Duodenal mucosa (tissue), 2 donors: ENCODE data around the gene C1QTNF3.

Experiments used
- H3K27ac ChIP-seq: one replicate; pipeline ENCODE4 v1.7.0; 2013; ENCODE audit warnings: low read depth, low read length
- H3K27me3 ChIP-seq, 2 donors: one replicate each; pipeline ENCODE4 v1.7.0; 2013; ENCODE audit warnings: low read length in 2 of 2, control low read depth in 1 of 2; ENCODE audit not compliant: insufficient read depth in 2 of 2, control insufficient read depth in 1 of 2
- H3K36me3 ChIP-seq, 2 donors: one replicate each; pipeline ENCODE4 v1.7.0; 2013; ENCODE audit warnings: low read length in 2 of 2, control low read depth in 1 of 2; ENCODE audit not compliant: insufficient read depth in 2 of 2, control insufficient read depth in 1 of 2
- H3K4me1 ChIP-seq, 2 donors: one replicate each; pipeline ENCODE4 v1.7.0; 2013; ENCODE audit warnings: low read length in 2 of 2, control low read depth in 1 of 2; ENCODE audit not compliant: insufficient read depth in 2 of 2, control insufficient read depth in 1 of 2
- H3K4me3 ChIP-seq, 2 donors: one replicate each; pipeline ENCODE4 v1.7.0; 2013; ENCODE audit warnings: low read length in 2 of 2, low read depth in 1 of 2
- H3K9ac ChIP-seq, 2 donors: one replicate each; pipeline ENCODE4 v1.7.0; 2013; ENCODE audit warnings: low read length in 2 of 2, low read depth in 1 of 2
- H3K9me3 ChIP-seq, 2 donors: one replicate each; pipeline ENCODE4 v1.7.0; 2013; ENCODE audit warnings: low read length in 2 of 2, control low read depth in 1 of 2; ENCODE audit not compliant: control insufficient read depth in 1 of 2

C1QTNF3 gene

DNA sequence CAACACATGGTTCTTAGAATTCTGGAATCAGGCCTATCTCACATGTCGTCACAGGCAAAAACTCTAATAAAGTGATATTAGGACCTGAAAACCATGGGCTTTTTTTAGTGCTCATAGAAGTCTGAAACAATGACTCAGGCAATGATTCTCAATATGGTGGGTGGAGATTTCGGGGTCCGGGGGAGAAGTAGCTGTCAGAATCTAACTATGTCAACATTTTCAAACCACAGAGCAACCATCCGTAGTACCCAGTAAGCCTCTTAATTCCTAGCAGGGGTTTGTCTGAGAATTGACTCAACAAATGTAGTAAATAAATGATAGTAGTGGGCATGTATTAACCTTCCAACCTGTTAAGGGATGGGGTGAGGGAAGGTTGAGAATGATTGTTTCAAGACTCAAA, 37.8 kb downstream of the C1QTNF3 start:
- Histone ChIP-seq H3K9me3 (no peaks in the 10 kb centered on the region), H3K27me3 (no peaks in the 10 kb centered on the region), H3K36me3 (peaks cover 6 to 32% of the 10 kb centered on the region in 2 donors), H3K4me3 (no peak overlapping the region), H3K9ac (no peak overlapping the region), H3K4me1 (peaks cover 17 to 19% of the 10 kb centered on the region in 2 donors), H3K27ac (no peak overlapping the region)

DNA sequence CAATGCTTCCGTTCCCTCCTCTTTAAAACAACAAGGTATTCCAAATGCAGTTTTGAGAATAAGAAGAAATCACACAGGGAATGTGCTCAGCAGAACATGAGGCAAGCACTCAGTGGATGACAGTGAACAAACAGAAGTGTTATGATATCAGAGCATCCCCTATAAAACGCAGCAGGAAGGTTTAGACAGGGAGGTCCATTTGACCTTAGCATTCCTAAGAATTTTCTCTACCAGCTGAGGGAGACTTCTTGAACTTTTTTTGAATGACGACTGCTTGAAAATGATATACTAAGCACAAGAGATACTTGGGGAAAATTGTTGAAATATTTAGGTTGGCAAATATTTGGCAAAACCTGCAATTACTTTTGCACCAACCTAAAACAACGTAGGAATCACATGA, 39.1 kb downstream of the C1QTNF3 start:
- Histone ChIP-seq H3K9ac (no peak overlapping the region), H3K36me3 (peaks cover 6 to 36% of the 10 kb centered on the region in 2 donors), H3K27ac (no peak overlapping the region), H3K27me3 (no peaks in the 10 kb centered on the region), H3K9me3 (no peaks in the 10 kb centered on the region), H3K4me3 (no peak overlapping the region), H3K4me1 (peaks cover 9 to 12% of the 10 kb centered on the region in 2 donors)

DNA sequence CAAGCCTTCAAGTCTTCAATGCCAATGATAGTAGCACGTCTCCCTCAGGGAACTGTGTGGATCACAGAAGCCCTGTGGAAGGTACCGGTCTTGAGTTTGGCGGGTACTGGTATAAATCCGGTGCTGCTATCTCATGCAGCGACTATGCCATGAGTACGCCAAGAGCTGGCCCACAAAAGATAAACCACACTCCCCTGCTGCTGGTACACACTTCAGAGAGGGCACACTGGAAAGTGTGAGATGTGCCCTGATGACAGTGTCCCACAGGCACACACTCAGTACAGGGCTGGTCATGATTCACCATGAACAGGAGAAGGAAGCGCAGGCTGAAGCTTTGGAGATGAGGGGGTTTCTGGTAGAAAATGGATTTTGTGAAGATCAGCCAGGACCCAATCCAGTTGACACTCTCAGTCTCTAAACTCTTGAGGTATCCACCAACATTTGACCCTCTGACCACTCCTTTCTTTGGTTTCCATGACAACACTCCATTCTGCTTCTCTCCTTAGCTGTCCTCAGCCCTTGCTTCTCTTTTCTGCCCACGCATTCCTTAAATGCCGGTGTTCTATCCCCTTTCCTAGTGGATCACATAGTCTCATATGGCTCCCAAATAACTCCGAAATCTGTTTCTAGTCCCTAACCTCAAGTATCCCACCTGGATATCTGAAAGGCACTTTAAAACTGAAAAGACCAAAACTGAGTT, 40.2 kb downstream of the C1QTNF3 start:
- Histone ChIP-seq H3K9ac (no peak overlapping the region), H3K27ac (no peak overlapping the region), H3K4me1 (peaks cover 5 to 8% of the 10 kb centered on the region in 2 donors), H3K36me3 (peaks cover 6 to 36% of the 10 kb centered on the region in 2 donors), H3K4me3 (no peak overlapping the region), H3K27me3 (no peaks in the 10 kb centered on the region), H3K9me3 (no peaks in the 10 kb centered on the region)

DNA sequence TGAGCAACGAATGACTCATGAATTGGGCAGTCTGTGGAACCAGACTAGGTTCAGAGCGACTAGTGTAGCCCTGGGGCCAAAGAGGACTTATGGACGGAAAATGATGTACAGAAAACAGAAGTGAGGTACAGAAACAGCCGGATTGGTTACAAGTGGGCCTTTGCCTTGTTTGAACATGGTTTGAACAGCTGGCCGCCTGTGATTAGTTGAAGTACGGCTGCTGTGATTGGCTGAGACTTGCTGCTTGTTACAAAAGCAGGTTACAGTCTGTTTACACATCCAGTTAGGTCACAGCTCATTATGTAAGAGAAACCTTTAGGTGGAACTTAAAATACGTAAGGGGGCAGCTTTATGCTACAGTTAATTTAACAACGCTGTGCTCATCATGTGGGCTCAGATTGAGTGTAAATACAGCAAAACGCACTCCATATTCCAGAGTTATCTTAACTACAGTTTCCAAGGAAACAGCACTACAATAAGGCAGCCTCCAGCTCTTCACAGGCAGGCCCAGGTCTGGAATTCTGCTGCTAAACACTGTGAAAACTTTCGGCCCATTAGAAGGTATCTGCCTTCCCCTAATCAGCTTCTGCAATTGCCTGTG, 41.7 kb downstream of the C1QTNF3 start:
- Histone ChIP-seq H3K9me3 (no peaks in the 10 kb centered on the region), H3K4me1 (no peaks in the 10 kb centered on the region), H3K4me3 (no peak overlapping the region), H3K36me3 (peaks cover 6 to 36% of the 10 kb centered on the region in 2 donors), H3K9ac (no peak overlapping the region), H3K27ac (no peak overlapping the region), H3K27me3 (no peaks in the 10 kb centered on the region)

DNA sequence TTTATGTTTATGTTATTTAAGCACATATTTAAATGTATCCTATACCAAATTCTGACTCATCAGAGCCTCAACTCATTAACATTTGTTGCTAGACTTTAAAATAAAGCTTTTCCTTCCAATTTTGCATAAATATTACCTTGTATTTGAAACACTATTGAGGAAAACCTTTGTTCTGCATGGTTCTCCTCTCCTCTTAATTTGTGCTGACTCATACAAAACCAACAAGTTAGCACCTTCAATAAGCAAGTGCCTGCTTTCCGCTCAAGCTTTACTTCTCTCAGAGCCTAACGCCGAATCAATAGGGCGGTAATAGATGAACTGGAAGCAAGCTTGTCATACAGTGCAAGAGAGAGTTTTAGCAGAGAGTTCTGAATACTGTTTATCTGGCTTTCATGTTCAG, 43.0 kb downstream of the C1QTNF3 start:
- peaks cover 8 to 36% of the 10 kb centered on the region in 2 donors for H3K36me3 ChIP-seq
- no peaks in the 10 kb centered on the region for H3K27me3 ChIP-seq
- H3K27ac ChIP-seq: no peak overlapping the region
- H3K4me1 ChIP-seq: no peaks in the 10 kb centered on the region
- H3K9me3 ChIP-seq: no peaks in the 10 kb centered on the region
- no peak overlapping the region for H3K9ac ChIP-seq
- H3K4me3 ChIP-seq: no peak overlapping the region

DNA sequence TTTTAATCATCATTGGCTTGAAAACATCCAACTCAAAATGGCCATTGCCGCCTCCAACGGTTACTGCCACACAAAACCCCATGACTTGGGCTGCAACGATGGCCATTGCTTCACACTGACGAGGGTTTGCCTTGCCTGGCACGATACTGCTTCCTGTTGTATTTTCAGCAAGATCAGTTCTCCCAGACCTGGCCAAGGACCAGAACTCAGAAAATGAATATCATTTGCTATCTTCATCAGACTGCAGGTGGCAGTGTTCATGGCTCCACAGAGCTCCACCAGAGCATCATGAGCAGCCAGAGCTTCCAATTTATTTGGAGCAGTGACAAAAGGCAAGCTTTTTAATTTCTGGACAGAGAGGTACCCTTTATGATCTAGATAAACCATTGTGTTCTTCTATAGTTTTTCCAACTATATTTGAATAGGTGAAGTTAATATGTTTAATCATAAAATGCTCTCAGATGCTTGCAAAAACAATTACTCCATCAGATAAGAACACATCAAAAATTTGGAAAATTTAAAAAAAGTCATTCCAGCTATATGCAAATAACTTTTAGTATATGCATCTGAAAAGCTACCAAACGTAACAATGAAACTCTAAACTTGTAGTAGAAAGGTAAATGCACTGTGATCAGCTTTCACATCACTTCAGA, 45.6 kb downstream of the C1QTNF3 start:
- no peak overlapping the region for H3K27ac ChIP-seq
- H3K9ac ChIP-seq: no peak overlapping the region
- H3K9me3 ChIP-seq: no peaks in the 10 kb centered on the region
- no peaks in the 10 kb centered on the region for H3K27me3 ChIP-seq
- peaks cover 3 to 24% of the 10 kb centered on the region in 2 donors for H3K36me3 ChIP-seq
- no peak overlapping the region for H3K4me3 ChIP-seq
- H3K4me1 ChIP-seq: no peaks in the 10 kb centered on the region

DNA sequence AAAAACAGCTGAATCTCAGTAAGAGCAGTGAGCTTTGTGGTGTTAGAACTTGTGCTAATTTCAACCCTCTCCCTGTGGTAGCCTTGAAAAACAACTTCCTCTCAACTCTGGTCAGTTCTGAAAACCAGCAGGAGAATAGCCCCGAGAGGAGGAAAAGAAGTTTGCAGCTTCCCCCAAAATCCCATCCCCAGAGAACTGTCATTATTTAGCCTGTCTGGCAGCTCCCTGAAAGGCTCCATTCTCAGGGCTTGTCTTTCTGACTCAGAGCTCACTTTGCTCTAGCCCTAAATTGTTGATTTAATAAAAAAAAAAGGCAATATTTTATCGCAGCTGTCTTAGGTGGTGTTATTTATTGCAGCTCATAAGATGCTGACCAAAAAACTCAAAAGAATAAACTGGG, 47.1 kb downstream of the C1QTNF3 start:
- peaks cover 3 to 12% of the 10 kb centered on the region in 2 donors for H3K36me3 ChIP-seq
- H3K27me3 ChIP-seq: no peaks in the 10 kb centered on the region
- no peaks in the 10 kb centered on the region for H3K9me3 ChIP-seq

DNA sequence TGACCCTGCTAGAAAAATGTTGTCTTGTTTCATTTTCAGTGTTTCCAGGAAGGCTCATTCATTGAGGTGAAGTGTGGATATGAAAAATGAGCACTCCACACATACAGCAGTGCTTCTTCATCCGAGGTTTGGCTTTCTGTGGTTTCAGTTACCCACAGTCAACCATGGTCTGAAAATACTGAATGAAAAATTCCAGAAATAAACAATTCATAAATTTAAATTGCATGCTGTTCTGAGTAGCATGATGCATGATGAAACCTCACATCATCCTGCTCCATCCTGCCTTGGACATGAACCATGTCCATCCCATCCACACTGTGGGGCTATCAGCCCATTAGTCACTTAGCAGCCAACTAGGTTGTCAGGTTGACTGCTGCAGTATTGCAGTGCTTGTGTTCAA, 48.2 kb downstream of the C1QTNF3 start:
- Histone ChIP-seq H3K4me3 (no peak overlapping the region), H3K36me3 (peaks cover 3 to 16% of the 10 kb centered on the region in 2 donors), H3K27me3 (no peaks in the 10 kb centered on the region), H3K4me1 (no peaks in the 10 kb centered on the region), H3K9me3 (no peaks in the 10 kb centered on the region), H3K27ac (no peak overlapping the region), H3K9ac (no peak overlapping the region)

More for the DNA sequence above, 47.1 kb downstream of the C1QTNF3 start:
- no peak overlapping the region for H3K27ac ChIP-seq
- H3K4me3 ChIP-seq: no peak overlapping the region
- H3K9ac ChIP-seq: no peak overlapping the region
- H3K4me1 ChIP-seq: no peaks in the 10 kb centered on the region

DNA sequence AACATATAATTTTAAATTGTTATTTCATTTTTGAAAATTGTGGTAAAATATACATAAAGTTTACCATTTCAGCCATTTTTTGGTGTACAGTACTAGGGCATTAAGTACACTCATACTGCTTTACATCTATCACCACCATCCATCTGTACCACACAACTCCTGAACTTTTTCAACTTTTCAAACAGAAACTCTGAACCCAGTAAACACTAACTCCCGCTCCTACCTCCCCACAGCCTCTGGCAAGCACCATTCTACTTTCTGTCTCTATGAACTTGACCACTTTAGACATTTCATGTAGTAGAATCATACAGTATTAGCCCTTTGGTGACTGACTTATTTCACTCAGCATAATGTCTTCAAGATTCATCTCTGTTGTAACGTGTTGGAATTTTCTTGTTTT, 50.1 kb downstream of the C1QTNF3 start:
- H3K9ac ChIP-seq: no peak overlapping the region
- no peaks in the 10 kb centered on the region for H3K9me3 ChIP-seq
- no peak overlapping the region for H3K4me3 ChIP-seq
- no peaks in the 10 kb centered on the region for H3K4me1 ChIP-seq
- H3K27me3 ChIP-seq: no peaks in the 10 kb centered on the region
- H3K27ac ChIP-seq: no peak overlapping the region
- peaks cover 19 to 24% of the 10 kb centered on the region in 2 donors for H3K36me3 ChIP-seq

DNA sequence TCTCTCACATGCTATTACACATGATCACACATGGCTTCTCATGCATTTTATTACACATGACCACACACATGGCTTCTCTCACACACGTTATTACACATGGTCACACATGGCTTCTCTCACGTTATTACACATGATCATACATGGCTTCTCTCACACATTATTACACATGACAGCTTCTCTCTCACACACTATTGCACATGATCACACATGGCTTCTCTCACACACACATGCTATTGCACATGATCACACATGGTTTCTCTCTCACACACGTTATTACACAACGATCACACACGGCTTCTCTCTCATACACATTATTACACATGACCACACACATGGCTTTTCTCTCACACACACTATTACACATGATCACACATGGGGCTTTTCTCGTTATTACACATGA, 57.6 kb downstream of the C1QTNF3 start:
- H3K27ac ChIP-seq: no peak overlapping the region
- H3K9me3 ChIP-seq: peaks cover 0 to 5% of the 10 kb centered on the region in 2 donors
- peaks cover 0 to 7% of the 10 kb centered on the region in 2 donors for H3K4me1 ChIP-seq
- H3K27me3 ChIP-seq: no peaks in the 10 kb centered on the region
- no peak overlapping the region for H3K4me3 ChIP-seq
- H3K9ac ChIP-seq: no peak overlapping the region
- peaks cover 20 to 25% of the 10 kb centered on the region in 2 donors for H3K36me3 ChIP-seq
